ENCODE data around the gene CLPTM1.

DNA sequence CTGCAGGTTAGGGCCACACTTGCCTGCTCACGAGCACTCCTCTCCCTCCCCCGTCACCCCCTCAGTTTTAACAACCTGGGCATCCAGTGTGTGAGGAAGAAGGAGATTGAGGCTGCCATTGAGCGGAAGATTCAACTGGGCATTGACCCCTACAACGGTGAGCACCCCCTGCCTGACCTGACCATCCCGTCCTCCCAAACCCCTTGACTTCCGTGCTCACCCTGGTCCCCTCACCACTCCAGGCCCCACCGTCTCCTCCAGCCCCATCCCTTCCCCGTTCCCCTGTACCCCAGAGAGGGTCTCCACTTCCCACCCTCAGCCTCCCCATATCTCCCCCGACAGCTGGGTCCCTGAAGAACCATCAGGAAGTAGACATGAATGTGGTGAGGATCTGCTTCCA, 70.1 kb downstream of the CLPTM1 start:
- TF ChIP-seq, protein P1, sequence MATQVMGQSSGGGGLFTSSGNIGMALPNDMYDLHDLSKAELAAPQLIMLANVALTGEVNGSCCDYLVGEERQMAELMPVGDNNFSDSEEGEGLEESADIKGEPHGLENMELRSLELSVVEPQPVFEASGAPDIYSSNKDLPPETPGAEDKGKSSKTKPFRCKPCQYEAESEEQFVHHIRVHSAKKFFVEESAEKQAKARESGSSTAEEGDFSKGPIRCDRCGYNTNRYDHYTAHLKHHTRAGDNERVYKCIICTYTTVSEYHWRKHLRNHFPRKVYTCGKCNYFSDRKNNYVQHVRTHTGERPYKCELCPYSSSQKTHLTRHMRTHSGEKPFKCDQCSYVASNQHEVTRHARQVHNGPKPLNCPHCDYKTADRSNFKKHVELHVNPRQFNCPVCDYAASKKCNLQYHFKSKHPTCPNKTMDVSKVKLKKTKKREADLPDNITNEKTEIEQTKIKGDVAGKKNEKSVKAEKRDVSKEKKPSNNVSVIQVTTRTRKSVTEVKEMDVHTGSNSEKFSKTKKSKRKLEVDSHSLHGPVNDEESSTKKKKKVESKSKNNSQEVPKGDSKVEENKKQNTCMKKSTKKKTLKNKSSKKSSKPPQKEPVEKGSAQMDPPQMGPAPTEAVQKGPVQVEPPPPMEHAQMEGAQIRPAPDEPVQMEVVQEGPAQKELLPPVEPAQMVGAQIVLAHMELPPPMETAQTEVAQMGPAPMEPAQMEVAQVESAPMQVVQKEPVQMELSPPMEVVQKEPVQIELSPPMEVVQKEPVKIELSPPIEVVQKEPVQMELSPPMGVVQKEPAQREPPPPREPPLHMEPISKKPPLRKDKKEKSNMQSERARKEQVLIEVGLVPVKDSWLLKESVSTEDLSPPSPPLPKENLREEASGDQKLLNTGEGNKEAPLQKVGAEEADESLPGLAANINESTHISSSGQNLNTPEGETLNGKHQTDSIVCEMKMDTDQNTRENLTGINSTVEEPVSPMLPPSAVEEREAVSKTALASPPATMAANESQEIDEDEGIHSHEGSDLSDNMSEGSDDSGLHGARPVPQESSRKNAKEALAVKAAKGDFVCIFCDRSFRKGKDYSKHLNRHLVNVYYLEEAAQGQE (IDR thresholded peaks at IDR 0.05; ENCODE audit: insufficient read depth in 1 of 2, low read depth in 2 of 2, low read length in 2 of 2), result no peak
- no peak for TF ChIP-seq POLR2AphosphoS5 (IDR thresholded peaks at IDR 0.05; ENCODE audit: low read depth, low read length)
- TF ChIP-seq TAF1 (IDR thresholded peaks at IDR 0.05; ENCODE audit: borderline replicate concordance, insufficient read depth, low read length), result no peak
- TF ChIP-seq SIN3A (IDR thresholded peaks at IDR 0.05; ENCODE audit: borderline replicate concordance, insufficient read depth, low read length), result no peak
